Natural killer cell (primary cell): ENCODE data around the gene FAM241B. TPM values are rescaled to one million over a fixed set of nuclear protein-coding genes. Genes with fewer than 3 reads are reported as not detected.

ENCODE experiments used
- ATAC-seq, 3 donors: fragments of 150-1000 bp in 2 of 3; fragments of 200-7000 bp in 1 of 3; cut with Tn5 transposase; 1 replicate in 1 of 3; 2 replicates in 2 of 3; pipeline ENCODE4 v1.10.0; 2021; ENCODE audit warnings: mild to moderate bottlenecking in 2 of 3, moderate library complexity in 2 of 3
- DNase-seq, 2 donors: peaks; one replicate each; pipeline versions ENCODE4 v3.0.0 to v3.0.0-alpha.2; 2013 to 2021; ENCODE audit warnings: mixed read lengths in 1 of 2
- H3K27ac ChIP-seq: one replicate; pipeline ENCODE4 v1.5.1; 2013; ENCODE audit warnings: mild to moderate bottlenecking, low read length
- H3K27me3 ChIP-seq: one replicate; pipeline ENCODE4 v1.6.1; 2013; ENCODE audit warnings: low read length; ENCODE audit not compliant: control insufficient read depth, insufficient read depth
- H3K36me3 ChIP-seq: one replicate; pipeline ENCODE4 v1.6.1; 2013; ENCODE audit warnings: low read length; ENCODE audit not compliant: control insufficient read depth, insufficient read depth
- H3K4me1 ChIP-seq: one replicate; pipeline ENCODE4 v1.6.1; 2013; ENCODE audit warnings: low read length; ENCODE audit not compliant: control insufficient read depth, insufficient read depth
- H3K4me3 ChIP-seq: one replicate; pipeline ENCODE4 v1.5.1; 2013; ENCODE audit warnings: low read length
- H3K9me3 ChIP-seq: one replicate; pipeline ENCODE4 v1.6.1; 2013; ENCODE audit warnings: low read length; ENCODE audit not compliant: control insufficient read depth, insufficient read depth
- H3K27ac Mint-ChIP-seq, 2 donors: one replicate each; pipeline ENCODE4 v1.8.0; 2022; ENCODE audit warnings: mild to moderate bottlenecking in 2 of 2, mixed read lengths in 2 of 2, moderate library complexity in 1 of 2
- H3K27me3 Mint-ChIP-seq, 2 donors: one replicate each; pipeline ENCODE4 v1.8.0; 2022; ENCODE audit warnings: low read depth in 2 of 2, mixed read lengths in 2 of 2
- H3K36me3 Mint-ChIP-seq: one replicate; pipeline ENCODE4 v1.8.0; 2022; ENCODE audit warnings: mixed read lengths
- H3K4me1 Mint-ChIP-seq, 2 donors: one replicate each; pipeline ENCODE4 v1.8.0; 2022; ENCODE audit warnings: mixed read lengths in 2 of 2
- H3K4me3 Mint-ChIP-seq: one replicate; pipeline ENCODE4 v1.8.0; 2022; ENCODE audit warnings: mild to moderate bottlenecking, moderate library complexity, mixed read lengths
- H3K9me3 Mint-ChIP-seq, 2 donors: one replicate each; pipeline ENCODE4 v1.8.0; 2022; ENCODE audit warnings: mixed read lengths in 2 of 2
- CTCF ChIP-seq: fragments of 200-600 bp; IDR thresholded peaks from one replicate; pipeline ENCODE4 v1.8.0; 2022; ENCODE audit warnings: antibody characterized with exemption
- WGBS: methylation state at CpG from one replicate; pipeline ENCODE4 v1.1.7; 2013; ENCODE audit warnings: missing lambda C conversion rate; ENCODE audit not compliant: insufficient coverage; 5-methylcytosine and 5-hydroxymethylcytosine counted together
- intact Hi-C: fragments of 100-400 bp; cut with micrococcal nuclease; formaldehyde crosslinking; loops from one replicate; pipeline ENCODE4 v1.14.2; 2022
- total RNA-seq, 4 donors: library from RNA; stranded (reverse); fragments of 120-200 nt in 1 of 4; gene quantifications; one replicate each; pipeline versions ENCODE4 v1.2.3 to v1.2.4, GENCODE V29; 2013 to 2022

FAM241B gene
- total RNA-seq, 3 donors from 2014 or later (not counting 1 experiment from before 2014, with no cell fraction given), result 1.1 to 1.3 TPM; not detected in 1

- 59% methylated on average over 9 of the region's 9 CpGs for whole genome bisulfite sequencing
- H3K36me3 Mint-ChIP-seq, result no peaks in the 10 kb centered on the region
- intact Hi-C loops, result loop anchor here (10.0 kb wide), 1 partner anchor 274 kb away; no protein-coding TSS in a partner anchor
Observed at GRCh38 chr10:69640196-69640980, 10.3 kb downstream of the FAM241B start.

GRCh38 chr10:69641261-69641980 is 11.4 kb downstream of the FAM241B start:
- H3K4me1 Mint-ChIP-seq, result no peaks in the 10 kb centered on the region
- no peak overlapping the region for H3K27ac ChIP-seq
- H3K27me3 ChIP-seq, result no peaks in the 10 kb centered on the region
- no peaks in the 10 kb centered on the region for H3K4me1 ChIP-seq
- intact Hi-C loops, result loop anchor here (10.0 kb wide), 1 partner anchor 273 kb away; no protein-coding TSS in a partner anchor
- H3K4me3 ChIP-seq, result no peak overlapping the region
- H3K36me3 Mint-ChIP-seq, result no peaks in the 10 kb centered on the region
- no peaks in the 10 kb centered on the region for H3K9me3 ChIP-seq
- DNase-seq, result no peak
- WGBS, result 67% methylated on average over 11 of the region's 12 CpGs
- H3K36me3 ChIP-seq, result no peaks in the 10 kb centered on the region
- peaks cover 3 to 8% of the 10 kb centered on the region in 2 donors for H3K27me3 Mint-ChIP-seq
- no peak for TF ChIP-seq CTCF
- no peak overlapping the region for H3K27ac Mint-ChIP-seq
- H3K9me3 Mint-ChIP-seq, result no peaks in the 10 kb centered on the region
- H3K4me3 Mint-ChIP-seq, result no peak overlapping the region
- no peak for ATAC-seq

More at GRCh38 chr10:69640196-69640980, 10.3 kb downstream of the FAM241B start:
- Histone ChIP-seq H3K27me3 (no peaks in the 10 kb centered on the region), H3K4me3 (no peak overlapping the region), H3K4me1 (no peaks in the 10 kb centered on the region), H3K27ac (no peak overlapping the region), H3K9me3 (no peaks in the 10 kb centered on the region), H3K36me3 (no peaks in the 10 kb centered on the region)
- ATAC-seq (no peak), DNase-seq (no peak)
- Mint-ChIP-seq H3K4me3 (no peak overlapping the region), H3K27me3 (peaks cover 3 to 8% of the 10 kb centered on the region in 2 donors), H3K27ac (no peak overlapping the region), H3K4me1 (no peaks in the 10 kb centered on the region), H3K9me3 (no peaks in the 10 kb centered on the region)
- TF ChIP-seq CTCF, result no peak

GRCh38 chr10:69642747-69643146 is 12.7 kb downstream of the FAM241B start:
- Mint-ChIP-seq H3K36me3 (no peaks in the 10 kb centered on the region), H3K4me3 (no peak overlapping the region), H3K27me3 (peaks cover 3 to 8% of the 10 kb centered on the region in 2 donors), H3K27ac (no peak overlapping the region), H3K4me1 (no peaks in the 10 kb centered on the region), H3K9me3 (no peaks in the 10 kb centered on the region)
- no peak for TF ChIP-seq CTCF
- Histone ChIP-seq H3K9me3 (no peaks in the 10 kb centered on the region), H3K4me3 (no peak overlapping the region), H3K4me1 (no peaks in the 10 kb centered on the region), H3K27ac (no peak overlapping the region), H3K36me3 (no peaks in the 10 kb centered on the region), H3K27me3 (no peaks in the 10 kb centered on the region)
- ATAC-seq (no peak), DNase-seq (no peak)
- intact Hi-C loops, result loop anchor here (10.0 kb wide), 1 partner anchor 272 kb away; no protein-coding TSS in a partner anchor
- 83% methylated on average over 5 of the region's 5 CpGs for WGBS
